Skeletal muscle tissue (tissue), 4 donors: ENCODE data around the gene HNRNPH2. TPM values are rescaled to one million over a fixed set of nuclear protein-coding genes. Genes with fewer than 3 reads are reported as not detected.

Experiments
- H3K27ac ChIP-seq: one replicate; pipeline ENCODE4 v1.7.0; 2013; ENCODE audit warnings: mild to moderate bottlenecking, low read depth, low read length, inconsistent platforms
- H3K27me3 ChIP-seq, 3 donors: one replicate each; pipeline ENCODE4 v1.7.0; 2013; ENCODE audit warnings: low read length in 3 of 3; ENCODE audit not compliant: control insufficient read depth in 3 of 3, insufficient read depth in 3 of 3
- H3K36me3 ChIP-seq, 3 donors: one replicate each; pipeline ENCODE4 v1.7.0; 2013; ENCODE audit warnings: low read length in 3 of 3; ENCODE audit not compliant: control insufficient read depth in 3 of 3, insufficient read depth in 3 of 3
- H3K4me1 ChIP-seq, 3 donors: one replicate each; pipeline ENCODE4 v1.7.0; 2013; ENCODE audit warnings: low read length in 3 of 3, mild to moderate bottlenecking in 3 of 3; ENCODE audit not compliant: control insufficient read depth in 3 of 3, insufficient read depth in 3 of 3
- H3K4me3 ChIP-seq, 3 donors: one replicate each; pipeline ENCODE4 v1.7.0; 2013; ENCODE audit warnings: low read length in 3 of 3
- H3K9ac ChIP-seq, 3 donors: one replicate each; pipeline ENCODE4 v1.7.0; 2013; ENCODE audit warnings: low read length in 3 of 3, mild to moderate bottlenecking in 3 of 3, moderate library complexity in 2 of 3, low read depth in 1 of 3
- H3K9me3 ChIP-seq, 3 donors: one replicate each; pipeline ENCODE4 v1.7.0; 2013; ENCODE audit warnings: low read length in 3 of 3; ENCODE audit not compliant: control insufficient read depth in 3 of 3
- total RNA-seq: library from RNA; depleted of rRNA; stranded (reverse); fragments of >200 nt; gene quantifications from one replicate; pipeline ENCODE4 v1.2.3, GENCODE V29; 2014
- donor health status: Osteomylitis.

HNRNPH2 gene
- total RNA-seq, 1 donor from 2014 or later = 53.2 TPM

GRCh38 chrX:101450961-101451360 lies 42.9 kb downstream of the HNRNPH2 start:
- Histone ChIP-seq H3K9me3 (no peaks in the 10 kb centered on the region), H3K36me3 (peaks cover 0 to 12% (median 8%) of the 10 kb centered on the region in 3 donors), H3K27me3 (no peaks in the 10 kb centered on the region)

GRCh38 chrX:101452056-101452455 lies 44.0 kb downstream of the HNRNPH2 start:
- Histone ChIP-seq H3K27ac (no peak overlapping the region), H3K4me1 (no peaks in the 10 kb centered on the region), H3K9me3 (no peaks in the 10 kb centered on the region), H3K9ac (no peak overlapping the region), H3K27me3 (no peaks in the 10 kb centered on the region), H3K4me3 (no peak overlapping the region), H3K36me3 (peaks cover 0 to 12% (median 8%) of the 10 kb centered on the region in 3 donors)

More at GRCh38 chrX:101450961-101451360, 42.9 kb downstream of the HNRNPH2 start:
- Histone ChIP-seq H3K4me3 (no peak overlapping the region), H3K4me1 (no peaks in the 10 kb centered on the region), H3K9ac (no peak overlapping the region), H3K27ac (no peak overlapping the region)

- Histone ChIP-seq H3K36me3 (peaks cover 0 to 2% (median 2%) of the 10 kb centered on the region in 3 donors), H3K9me3 (no peaks in the 10 kb centered on the region), H3K4me3 (no peak overlapping the region), H3K27ac (no peak overlapping the region), H3K27me3 (no peaks in the 10 kb centered on the region), H3K9ac (no peak overlapping the region), H3K4me1 (no peaks in the 10 kb centered on the region)
These were observed 52.6 kb downstream of the HNRNPH2 start for GRCh38 chrX:101460669-101461068.

GRCh38 chrX:101462892-101463291 lies 54.9 kb downstream of the HNRNPH2 start:
- no peaks in the 10 kb centered on the region for H3K9me3 ChIP-seq
- no peaks in the 10 kb centered on the region for H3K27me3 ChIP-seq
- no peaks in the 10 kb centered on the region for H3K4me1 ChIP-seq
- H3K4me3 ChIP-seq = no peak overlapping the region
- H3K9ac ChIP-seq = no peak overlapping the region
- peaks cover 0 to 2% (median 2%) of the 10 kb centered on the region in 3 donors for H3K36me3 ChIP-seq
- no peak overlapping the region for H3K27ac ChIP-seq

Other genes starting within 250 kb of the HNRNPH2 start
- gene DRP2, start 188.4 kb upstream of the HNRNPH2 start, total RNA-seq = 1.0 TPM
- gene TAF7L, start 116.9 kb upstream of the HNRNPH2 start, total RNA-seq = not detected
- gene TIMM8A, start 59.5 kb upstream of the HNRNPH2 start, total RNA-seq = 3.1 TPM
- 2.1 TPM for gene BTK, start 22.0 kb upstream of the HNRNPH2 start, total RNA-seq
- gene RPL36A, start 17.2 kb upstream of the HNRNPH2 start, total RNA-seq = 349 TPM
- gene GLA, start 297 bp upstream of the HNRNPH2 start, total RNA-seq = 16.2 TPM
- gene ARMCX4, start 77.2 kb downstream of the HNRNPH2 start, total RNA-seq = 17.2 TPM
- gene ARMCX1, start 142.3 kb downstream of the HNRNPH2 start, total RNA-seq = 91.3 TPM
- 34.4 TPM for gene ARMCX6, start 209.8 kb downstream of the HNRNPH2 start, total RNA-seq
- gene ARMCX3, start 214.9 kb downstream of the HNRNPH2 start, total RNA-seq = 60.5 TPM